Type B pancreatic cell (in vitro differentiated cells): ENCODE measurements around the gene OR10A4. TPM values are rescaled to one million over a fixed set of nuclear protein-coding genes. Genes with fewer than 3 reads are reported as not detected.

Experiments
- DNase-seq: peaks from one replicate; pipeline ENCODE4 v3.0.0; 2021; ENCODE audit warnings: mixed read lengths; ENCODE audit not compliant: unreplicated experiment; ENCODE audit errors: extremely low spot score
- H3K27ac Mint-ChIP-seq: 2 replicates; pipeline ENCODE4 v1.8.0; 2021; ENCODE audit warnings: mild to moderate bottlenecking, mixed read lengths
- H3K27me3 Mint-ChIP-seq: 2 replicates; pipeline ENCODE4 v1.8.0; 2021; ENCODE audit warnings: mixed read lengths
- H3K36me3 Mint-ChIP-seq: 2 replicates; pipeline ENCODE4 v1.8.0; 2021; ENCODE audit warnings: mixed read lengths
- H3K4me1 Mint-ChIP-seq: one replicate; pipeline ENCODE4 v1.8.0; 2021; ENCODE audit warnings: mixed read lengths; ENCODE audit not compliant: unreplicated experiment
- H3K4me3 Mint-ChIP-seq: 2 replicates; pipeline ENCODE4 v1.8.0; 2021; ENCODE audit warnings: mild to moderate bottlenecking, mixed read lengths
- H3K9me3 Mint-ChIP-seq: 2 replicates; pipeline ENCODE4 v1.8.0; 2021; ENCODE audit warnings: mixed read lengths
- CTCF ChIP-seq: fragments of 200-600 bp; sonication (generic); conservative IDR thresholded peaks from 2 replicates; pipeline ENCODE4 v1.5.0; 2021; ENCODE audit warnings: antibody characterized with exemption, mild to moderate bottlenecking
- long read RNA-seq: library from polyadenylated mRNA; unstranded; transcript quantifications from one replicate; pipeline ENCODE4 v2.0.0, GENCODE V29; 2020
- total RNA-seq: library from RNA; stranded (reverse); gene quantifications from 2 replicates; pipeline ENCODE4 v1.2.1, GENCODE V29; 2021; ENCODE audit warnings: low replicate concordance

OR10A4 gene
- total RNA-seq, result not detected in 2 replicates
- long read RNA-seq, result 0 reads

DNA sequence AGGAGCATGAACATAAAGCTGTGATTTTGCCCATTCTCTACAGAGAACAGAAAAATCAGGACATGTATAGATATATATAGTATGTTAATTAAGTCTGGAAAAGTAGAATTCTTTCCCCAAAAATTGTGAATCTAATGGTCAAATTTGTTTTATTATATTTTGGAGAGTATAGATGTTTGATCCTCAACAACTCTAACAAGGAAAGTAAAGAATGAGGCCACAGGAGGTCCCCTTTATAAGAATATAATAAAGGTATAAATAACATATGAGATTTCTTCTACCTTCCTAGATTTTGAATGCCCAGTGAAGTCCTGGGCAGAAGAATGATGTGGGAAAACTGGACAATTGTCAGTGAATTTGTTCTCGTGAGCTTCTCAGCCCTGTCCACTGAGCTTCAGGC, at the start of gene OR10A4:
OR10A4 (plus strand) TSS at position 301 of the 400 bp plus-strand sequence; CDS start at position 324, 23 bp downstream.
- H3K27ac Mint-ChIP-seq, result no peak within 1 kb of the TSS
- H3K4me1 Mint-ChIP-seq, result no peaks in the 10 kb centered on the region
- DNase-seq, result no peak
- H3K27me3 Mint-ChIP-seq, result no peaks in the 10 kb centered on the region
- no peaks in the 10 kb centered on the region for H3K36me3 Mint-ChIP-seq
- H3K9me3 Mint-ChIP-seq, result no peaks in the 10 kb centered on the region
- TF ChIP-seq CTCF, result no peak
- H3K4me3 Mint-ChIP-seq, result no peak within 1 kb of the TSS

DNA sequence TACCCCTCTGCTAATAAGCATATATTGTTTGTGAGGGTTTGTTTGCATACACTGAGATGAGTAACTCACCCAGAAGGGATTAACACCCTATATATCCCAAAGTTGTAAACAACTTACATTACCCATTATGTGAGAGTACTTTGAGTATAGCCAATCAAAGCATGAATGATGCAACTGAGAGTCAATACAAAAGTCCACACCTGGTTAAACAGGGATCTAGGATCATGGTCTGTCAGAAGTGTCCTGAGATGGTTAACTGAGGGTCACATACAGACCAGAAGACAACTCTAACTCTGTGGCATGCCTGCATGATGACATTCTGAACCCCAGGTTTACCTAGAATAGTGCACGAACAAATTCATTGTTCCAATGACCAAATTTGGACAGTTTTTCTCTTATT, 48.3 kb upstream of the OR10A4 start:
- no peak overlapping the region for H3K4me3 Mint-ChIP-seq
- H3K9me3 Mint-ChIP-seq, result no peaks in the 10 kb centered on the region
- H3K36me3 Mint-ChIP-seq, result no peaks in the 10 kb centered on the region
- no peak overlapping the region for H3K27ac Mint-ChIP-seq
- DNase-seq, result no peak
- TF ChIP-seq CTCF, result no peak
- H3K27me3 Mint-ChIP-seq, result no peaks in the 10 kb centered on the region
- H3K4me1 Mint-ChIP-seq, result no peaks in the 10 kb centered on the region

DNA sequence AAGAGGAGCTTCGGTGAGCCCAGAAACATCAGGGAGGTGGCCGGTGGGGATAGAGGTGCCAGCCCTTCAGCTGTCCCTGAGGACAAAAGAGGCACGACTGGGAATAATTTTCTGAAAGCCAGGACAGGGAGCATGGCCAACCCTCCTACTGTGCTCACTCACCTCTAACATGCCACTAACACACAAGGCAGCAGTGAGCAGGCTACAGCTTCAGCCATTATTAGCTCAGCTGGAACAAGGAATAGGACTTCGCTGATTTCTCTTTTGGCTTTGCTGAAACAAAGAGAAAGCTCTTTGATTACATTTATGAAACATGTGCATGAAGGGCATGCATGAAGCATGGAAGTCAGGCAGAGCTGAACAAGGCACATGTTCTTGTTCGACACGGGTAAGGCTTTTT, 43.1 kb upstream of the OR10A4 start:
- Mint-ChIP-seq H3K27ac (no peak overlapping the region), H3K4me3 (no peak overlapping the region), H3K36me3 (no peaks in the 10 kb centered on the region), H3K9me3 (no peaks in the 10 kb centered on the region), H3K27me3 (no peaks in the 10 kb centered on the region), H3K4me1 (no peaks in the 10 kb centered on the region)
- TF ChIP-seq CTCF, result no peak
- no peak for DNase-seq

- no peak for DNase-seq
- no peaks in the 10 kb centered on the region for H3K27me3 Mint-ChIP-seq
- H3K4me1 Mint-ChIP-seq, result no peaks in the 10 kb centered on the region
- H3K4me3 Mint-ChIP-seq, result no peak overlapping the region
- no peak for TF ChIP-seq CTCF
- no peak overlapping the region for H3K27ac Mint-ChIP-seq
- no peaks in the 10 kb centered on the region for H3K9me3 Mint-ChIP-seq
- no peaks in the 10 kb centered on the region for H3K36me3 Mint-ChIP-seq
These were observed 42.4 kb upstream of the OR10A4 start for GRCh38 chr11:6834021-6834420.

- DNase-seq, result no peak
- Mint-ChIP-seq H3K27ac (no peak overlapping the region), H3K36me3 (no peaks in the 10 kb centered on the region), H3K9me3 (peaks cover 5% of the 10 kb centered on the region), H3K4me3 (no peak overlapping the region), H3K27me3 (no peaks in the 10 kb centered on the region), H3K4me1 (peaks cover 5% of the 10 kb centered on the region)
- no peak for TF ChIP-seq CTCF
These were observed 34.7 kb upstream of the OR10A4 start for GRCh38 chr11:6841694-6842093.

DNA sequence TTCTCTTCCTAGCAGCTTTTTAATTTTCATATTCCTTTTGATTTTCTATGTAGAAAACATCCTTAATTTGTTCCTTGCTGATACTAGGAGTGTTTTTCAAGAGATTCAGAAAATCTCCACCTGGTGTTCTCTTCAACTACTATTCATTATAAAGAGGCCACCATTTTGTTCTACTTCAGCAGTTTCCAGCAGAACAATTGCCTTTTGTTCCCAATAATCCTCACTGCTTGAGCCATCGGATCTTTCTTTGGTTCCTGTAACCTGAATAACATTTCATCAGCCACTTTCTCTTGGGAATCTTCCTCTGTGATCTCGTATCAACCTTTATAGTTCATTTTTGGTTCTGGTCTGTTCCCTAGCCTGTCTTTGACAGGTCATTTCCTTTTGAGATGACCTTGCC, 32.8 kb upstream of the OR10A4 start:
- Mint-ChIP-seq H3K4me3 (no peak overlapping the region), H3K9me3 (peaks cover 5% of the 10 kb centered on the region), H3K4me1 (peaks cover 5% of the 10 kb centered on the region), H3K27me3 (no peaks in the 10 kb centered on the region), H3K36me3 (no peaks in the 10 kb centered on the region), H3K27ac (no peak overlapping the region)
- TF ChIP-seq CTCF, result no peak
- no peak for DNase-seq
